ENCODE measurements around the gene ADD3.

ADD3 gene

DNA sequence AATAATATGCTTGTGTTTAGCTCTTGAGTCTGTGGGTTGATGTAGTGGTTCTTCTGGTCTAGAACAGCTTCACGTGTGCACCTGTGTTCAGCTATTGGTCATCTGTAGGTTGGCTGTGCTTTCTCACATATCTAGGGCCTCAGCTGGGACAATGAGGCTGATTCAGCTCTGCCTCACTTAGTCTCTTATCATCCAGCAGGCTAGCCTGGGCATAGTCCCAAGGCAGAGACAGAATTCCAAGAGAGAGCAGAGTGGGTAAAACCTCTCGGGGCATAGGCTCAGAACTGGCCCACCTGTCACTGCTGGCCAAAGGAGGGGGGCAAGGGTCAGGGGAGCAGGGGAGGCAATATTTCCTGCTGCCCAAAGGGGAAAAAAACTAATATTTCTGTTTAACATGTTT, 167.6 kb downstream of the ADD3 start:
- peak; percentile 32 for FAIRE-seq
- DNase-seq (ENCODE audit: low spot score) = no peak

- DNase-seq (ENCODE audit: low spot score) (no peak), FAIRE-seq (no peak)
Observed at GRCh38 chr10:110176141-110177030, 168.6 kb downstream of the ADD3 start.

DNA sequence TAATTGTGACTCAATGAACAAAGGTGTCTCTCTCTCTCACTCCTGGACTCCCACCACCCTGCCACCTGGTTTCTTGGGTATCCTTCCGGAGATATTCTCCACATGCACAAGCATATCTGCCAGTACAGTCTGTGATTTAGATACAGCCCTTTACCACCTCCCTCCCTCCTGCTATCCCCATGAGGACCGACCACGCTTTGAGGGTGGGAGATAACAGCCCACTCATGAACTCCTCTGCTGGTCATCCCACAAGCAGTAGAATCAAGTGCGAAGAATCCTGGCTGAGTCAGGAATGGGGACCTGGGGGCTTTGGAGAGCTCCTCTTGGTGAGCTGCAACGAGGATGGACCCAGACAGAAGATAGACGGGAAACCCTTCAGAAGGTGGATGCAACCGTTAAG, 171.4 kb downstream of the ADD3 start:
- FAIRE-seq = no peak
- no peak for DNase-seq (ENCODE audit: low spot score)

DNA sequence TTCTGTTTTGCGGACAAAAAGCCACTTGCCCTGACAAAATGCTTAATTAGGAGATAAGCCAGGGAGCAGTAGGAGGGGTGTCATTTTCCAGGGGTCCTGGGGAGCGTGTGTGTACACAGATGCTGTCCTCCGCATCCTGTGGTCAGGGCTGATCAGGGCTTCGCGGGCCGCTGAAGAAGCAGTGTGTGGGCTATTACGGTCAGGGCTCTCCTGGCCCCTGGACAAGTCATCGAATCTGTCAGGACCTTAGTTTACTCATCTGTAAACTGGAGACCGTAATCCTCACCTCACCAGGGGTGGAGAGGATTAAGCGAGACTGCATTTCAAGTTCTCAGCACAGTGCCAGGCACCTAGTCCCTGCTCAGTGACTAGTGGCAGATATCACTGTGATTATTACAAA, 173.7 kb downstream of the ADD3 start:
- DNase-seq (ENCODE audit: low spot score) (no peak), FAIRE-seq (no peak)

DNA sequence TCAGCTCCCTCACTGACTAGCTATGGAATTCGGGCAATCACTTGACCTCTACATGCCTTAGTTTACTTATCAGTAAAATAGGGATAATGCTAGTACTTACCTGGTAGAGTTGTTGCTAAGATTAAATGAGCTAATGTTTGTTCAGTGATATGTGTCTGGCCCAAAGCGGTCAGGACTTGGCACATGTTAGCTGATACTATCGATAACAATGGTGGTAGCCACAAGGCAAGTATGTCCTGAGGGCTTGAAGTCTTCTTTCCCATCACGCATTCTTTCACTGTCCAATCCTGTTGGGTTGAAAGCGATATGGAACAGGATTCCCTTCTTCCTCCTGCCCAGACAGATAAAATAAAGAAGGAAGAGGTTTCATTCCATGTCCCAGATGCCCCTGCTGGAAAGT, 174.1 kb downstream of the ADD3 start:
- peak; percentile 63 for FAIRE-seq
- no peak for DNase-seq (ENCODE audit: low spot score)

- DNase-seq (ENCODE audit: low spot score) (no peak), FAIRE-seq (no peak)
Observed at GRCh38 chr10:110184398-110184797, 176.6 kb downstream of the ADD3 start.

All from urothelium cell line (cell line).